Measurements from ENCODE around the gene ARPC3.
"Not testable (repeated sequence)": the region's sequence is repeated elsewhere in the genome, so short reads cannot be mapped to it uniquely, and the experiment has no call there.

The ARPC3 gene

GRCh38 chr12:110449799-110450497, at the start of gene ARPC3:
Gene ARPC3 (minus strand): TSS chr12:110450337. CDS start chr12:110450260, 77 bp downstream.
- Mint-ChIP-seq H3K4me3 (peak within 1 kb of the TSS; percentile 99), H3K36me3 (ENCODE audit: low read depth) (peaks cover 44% of the 10 kb centered on the region), H3K27me3 (ENCODE audit: low read depth) (no peaks in the 10 kb centered on the region)

GRCh38 chr12:110498984-110499706, 49.0 kb upstream of the ARPC3 start:
- H3K27me3 Mint-ChIP-seq (ENCODE audit: low read depth) = peaks cover 4% of the 10 kb centered on the region
- peak overlapping the region; percentile 66 for H3K4me3 Mint-ChIP-seq
- H3K4me1 Mint-ChIP-seq (ENCODE audit: low read depth) = peaks cover 31% of the 10 kb centered on the region
- H3K27ac Mint-ChIP-seq = peak overlapping the region; percentile 65
- no peak for DNase-seq (ENCODE audit: low spot score)
- peaks cover 7% of the 10 kb centered on the region for H3K9me3 Mint-ChIP-seq
- peaks cover 47% of the 10 kb centered on the region for H3K36me3 Mint-ChIP-seq (ENCODE audit: low read depth)

More at GRCh38 chr12:110449799-110450497, at the start of gene ARPC3:
- Mint-ChIP-seq H3K27ac (peak within 1 kb of the TSS; percentile 99), H3K9me3 (no peaks in the 10 kb centered on the region), H3K4me1 (ENCODE audit: low read depth) (peaks cover 26% of the 10 kb centered on the region)
- DNase-seq (ENCODE audit: low spot score) = peak; percentile 94

GRCh38 chr12:110475426-110475825, 25.3 kb upstream of the ARPC3 start:
- DNase-seq (ENCODE audit: low spot score) = no peak
- H3K4me3 Mint-ChIP-seq = no peak overlapping the region
- peaks cover 18% of the 10 kb centered on the region for H3K36me3 Mint-ChIP-seq (ENCODE audit: low read depth)
- H3K27ac Mint-ChIP-seq = no peak overlapping the region
- H3K27me3 Mint-ChIP-seq (ENCODE audit: low read depth) = no peaks in the 10 kb centered on the region
- no peaks in the 10 kb centered on the region for H3K9me3 Mint-ChIP-seq
- H3K4me1 Mint-ChIP-seq (ENCODE audit: low read depth) = peaks cover 8% of the 10 kb centered on the region

- no peaks in the 10 kb centered on the region for H3K27me3 Mint-ChIP-seq (ENCODE audit: low read depth)
- H3K4me1 Mint-ChIP-seq (ENCODE audit: low read depth) = peaks cover 23% of the 10 kb centered on the region
- H3K9me3 Mint-ChIP-seq = no peaks in the 10 kb centered on the region
- H3K4me3 Mint-ChIP-seq = peak within 1 kb of the TSS; percentile 99
- H3K27ac Mint-ChIP-seq = peak within 1 kb of the TSS; percentile 97
- peaks cover 23% of the 10 kb centered on the region for H3K36me3 Mint-ChIP-seq (ENCODE audit: low read depth)
- DNase-seq (ENCODE audit: low spot score) = peak; percentile 97
Measured at GRCh38 chr12:110468214-110469048, 18.3 kb upstream of the ARPC3 start, which contains the start of the genes FAM216A and GPN3. Gene FAM216A (plus strand): TSS chr12:110468845. CDS start chr12:110468876, 31 bp downstream. Gene GPN3 (minus strand): TSS chr12:110468257. CDS start chr12:110468203, 54 bp downstream.

GRCh38 chr12:110467847-110468213, 17.7 kb upstream of the ARPC3 start:
- DNase-seq (ENCODE audit: low spot score) = no peak
- Mint-ChIP-seq H3K36me3 (ENCODE audit: low read depth) (peaks cover 22% of the 10 kb centered on the region), H3K9me3 (no peaks in the 10 kb centered on the region), H3K4me3 (peak overlapping the region; percentile 99), H3K27me3 (ENCODE audit: low read depth) (no peaks in the 10 kb centered on the region), H3K4me1 (ENCODE audit: low read depth) (peaks cover 22% of the 10 kb centered on the region), H3K27ac (peak overlapping the region; percentile 97)

GRCh38 chr12:110466791-110467190, 16.7 kb upstream of the ARPC3 start:
- Mint-ChIP-seq H3K27ac (no peak overlapping the region), H3K36me3 (ENCODE audit: low read depth) (peaks cover 26% of the 10 kb centered on the region), H3K4me3 (peak overlapping the region; percentile 99), H3K9me3 (no peaks in the 10 kb centered on the region), H3K27me3 (ENCODE audit: low read depth) (no peaks in the 10 kb centered on the region), H3K4me1 (ENCODE audit: low read depth) (peaks cover 22% of the 10 kb centered on the region)
- DNase-seq (ENCODE audit: low spot score) = no peak

- not testable (repeated sequence) for H3K27me3 Mint-ChIP-seq (ENCODE audit: low read depth); H3K4me3 Mint-ChIP-seq; H3K27ac Mint-ChIP-seq; H3K9me3 Mint-ChIP-seq; DNase-seq (ENCODE audit: low spot score)
- peaks cover 24% of the 10 kb centered on the region for H3K36me3 Mint-ChIP-seq (ENCODE audit: low read depth)
- peaks cover 20% of the 10 kb centered on the region for H3K4me1 Mint-ChIP-seq (ENCODE audit: low read depth)
Measured at GRCh38 chr12:110465765-110466164, 15.6 kb upstream of the ARPC3 start.

- Mint-ChIP-seq H3K27me3 (ENCODE audit: low read depth) (no peaks in the 10 kb centered on the region), H3K9me3 (no peaks in the 10 kb centered on the region), H3K4me3 (no peak overlapping the region), H3K4me1 (ENCODE audit: low read depth) (peaks cover 20% of the 10 kb centered on the region), H3K27ac (no peak overlapping the region), H3K36me3 (ENCODE audit: low read depth) (peaks cover 21% of the 10 kb centered on the region)
- DNase-seq (ENCODE audit: low spot score) = no peak
Measured at GRCh38 chr12:110465024-110465423, 14.9 kb upstream of the ARPC3 start.

GRCh38 chr12:110461189-110461588, 11.1 kb upstream of the ARPC3 start:
- DNase-seq (ENCODE audit: low spot score); H3K9me3 Mint-ChIP-seq; H3K27me3 Mint-ChIP-seq (ENCODE audit: low read depth); H3K4me1 Mint-ChIP-seq (ENCODE audit: low read depth); H3K4me3 Mint-ChIP-seq; H3K27ac Mint-ChIP-seq: not testable (repeated sequence)
- H3K36me3 Mint-ChIP-seq (ENCODE audit: low read depth) = peaks cover 28% of the 10 kb centered on the region

- H3K27me3 Mint-ChIP-seq (ENCODE audit: low read depth) = no peaks in the 10 kb centered on the region
- H3K36me3 Mint-ChIP-seq (ENCODE audit: low read depth) = peaks cover 33% of the 10 kb centered on the region
- H3K27ac Mint-ChIP-seq = no peak overlapping the region
- peaks cover 9% of the 10 kb centered on the region for H3K4me1 Mint-ChIP-seq (ENCODE audit: low read depth)
- no peak for DNase-seq (ENCODE audit: low spot score)
- no peak overlapping the region for H3K4me3 Mint-ChIP-seq
- H3K9me3 Mint-ChIP-seq = no peaks in the 10 kb centered on the region
Measured at GRCh38 chr12:110458756-110459155, 8.6 kb upstream of the ARPC3 start.

GRCh38 chr12:110453569-110454296, 3.6 kb upstream of the ARPC3 start:
- Mint-ChIP-seq H3K4me1 (ENCODE audit: low read depth) (peaks cover 18% of the 10 kb centered on the region), H3K27ac (no peak overlapping the region), H3K27me3 (ENCODE audit: low read depth) (no peaks in the 10 kb centered on the region), H3K4me3 (no peak overlapping the region), H3K9me3 (no peaks in the 10 kb centered on the region), H3K36me3 (ENCODE audit: low read depth) (peaks cover 39% of the 10 kb centered on the region)
- DNase-seq (ENCODE audit: low spot score) = no peak

- Mint-ChIP-seq H3K4me1 (ENCODE audit: low read depth) (peaks cover 21% of the 10 kb centered on the region), H3K27me3 (ENCODE audit: low read depth) (no peaks in the 10 kb centered on the region)
Measured at GRCh38 chr12:110451263-110451662, 1.1 kb upstream of the ARPC3 start.

GRCh38 chr12:110444455-110444854, 5.7 kb downstream of the ARPC3 start:
- H3K4me1 Mint-ChIP-seq (ENCODE audit: low read depth) = peaks cover 14% of the 10 kb centered on the region
- peaks cover 42% of the 10 kb centered on the region for H3K36me3 Mint-ChIP-seq (ENCODE audit: low read depth)
- no peak for DNase-seq (ENCODE audit: low spot score)
- H3K9me3 Mint-ChIP-seq = no peaks in the 10 kb centered on the region
- H3K27me3 Mint-ChIP-seq (ENCODE audit: low read depth) = no peaks in the 10 kb centered on the region
- H3K4me3 Mint-ChIP-seq = no peak overlapping the region
- no peak overlapping the region for H3K27ac Mint-ChIP-seq

More at GRCh38 chr12:110451263-110451662, 1.1 kb upstream of the ARPC3 start:
- Mint-ChIP-seq H3K9me3 (no peaks in the 10 kb centered on the region), H3K4me3 (peak overlapping the region; percentile 99), H3K36me3 (ENCODE audit: low read depth) (peaks cover 46% of the 10 kb centered on the region), H3K27ac (peak overlapping the region; percentile 99)
- DNase-seq (ENCODE audit: low spot score) = no peak

Measured in T-helper 2 cell treated with Interferon-gamma antibody and Interleukin-4, amounts not matched to agents 5 μg/mL and 100 μg/mL, for 36 hours (primary cell).